Peyer's patch (tissue), 4 donors: ENCODE data around the gene PGBD5.

Experiments
- POLR2A ChIP-seq, 2 donors: fragments of 450-650 bp; IDR thresholded peaks; one replicate each; pipeline ENCODE4 v1.5.1; 2017; ENCODE audit warnings: antibody characterized with exemption in 2 of 2, mild to moderate bottlenecking in 2 of 2, moderate library complexity in 2 of 2
- TF ChIP-seq, protein P1 (sequence below), 6 experiments: fragments of 450-650 bp in 4 of 6; fragments of 200-600 bp in 2 of 6; sonication (generic) in 1 of 6; IDR thresholded peaks; one replicate each; pipeline ENCODE4 v1.5.1; 2017 to 2019; ENCODE audit warnings: antibody characterized with exemption in 6 of 6, mild to moderate bottlenecking in 3 of 6, moderate library complexity in 1 of 6

DNA sequence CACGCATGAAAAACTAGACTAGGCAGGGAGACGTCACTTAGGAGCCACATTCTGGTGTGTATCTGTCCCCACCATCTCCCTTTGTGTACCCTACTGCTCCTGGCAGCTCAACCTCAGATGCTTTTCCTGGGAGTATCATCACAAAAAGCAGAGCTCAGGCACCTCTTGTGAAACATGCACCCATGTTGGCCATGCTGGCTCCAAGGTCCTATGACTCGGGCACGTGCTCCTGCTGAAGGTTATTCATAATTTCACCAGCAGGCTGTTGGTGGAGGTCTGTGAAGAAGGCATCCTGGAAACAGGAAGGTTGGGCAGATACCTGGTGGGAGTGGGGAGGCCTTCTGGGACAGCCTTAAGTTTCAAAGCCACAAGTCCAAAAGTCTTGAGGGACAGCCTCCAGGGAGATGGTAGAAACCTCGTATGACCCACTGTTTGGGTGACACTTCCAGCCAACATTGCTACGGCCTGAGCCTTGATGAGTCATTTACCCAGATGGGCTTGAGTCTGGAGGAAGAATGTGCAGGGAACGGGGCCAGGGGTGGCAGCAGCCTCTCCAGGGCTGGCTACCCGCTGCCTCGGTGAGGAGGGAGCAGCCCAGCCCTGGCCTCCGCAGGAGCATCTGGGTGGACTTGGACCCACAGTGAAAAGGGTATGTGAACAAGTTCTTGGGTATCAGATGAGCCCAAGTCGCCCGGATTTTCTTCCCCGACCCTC, 75.8 kb downstream of the PGBD5 start:
- TF ChIP-seq, protein P1, sequence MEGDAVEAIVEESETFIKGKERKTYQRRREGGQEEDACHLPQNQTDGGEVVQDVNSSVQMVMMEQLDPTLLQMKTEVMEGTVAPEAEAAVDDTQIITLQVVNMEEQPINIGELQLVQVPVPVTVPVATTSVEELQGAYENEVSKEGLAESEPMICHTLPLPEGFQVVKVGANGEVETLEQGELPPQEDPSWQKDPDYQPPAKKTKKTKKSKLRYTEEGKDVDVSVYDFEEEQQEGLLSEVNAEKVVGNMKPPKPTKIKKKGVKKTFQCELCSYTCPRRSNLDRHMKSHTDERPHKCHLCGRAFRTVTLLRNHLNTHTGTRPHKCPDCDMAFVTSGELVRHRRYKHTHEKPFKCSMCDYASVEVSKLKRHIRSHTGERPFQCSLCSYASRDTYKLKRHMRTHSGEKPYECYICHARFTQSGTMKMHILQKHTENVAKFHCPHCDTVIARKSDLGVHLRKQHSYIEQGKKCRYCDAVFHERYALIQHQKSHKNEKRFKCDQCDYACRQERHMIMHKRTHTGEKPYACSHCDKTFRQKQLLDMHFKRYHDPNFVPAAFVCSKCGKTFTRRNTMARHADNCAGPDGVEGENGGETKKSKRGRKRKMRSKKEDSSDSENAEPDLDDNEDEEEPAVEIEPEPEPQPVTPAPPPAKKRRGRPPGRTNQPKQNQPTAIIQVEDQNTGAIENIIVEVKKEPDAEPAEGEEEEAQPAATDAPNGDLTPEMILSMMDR (IDR thresholded peaks at IDR 0.05) = no peak
- TF ChIP-seq POLR2A (IDR thresholded peaks at IDR 0.05) = no peak
